Esophagus muscularis mucosa (tissue), 4 donors: ENCODE results near the gene FGF19. TPM values are rescaled to one million over a fixed set of nuclear protein-coding genes. Genes with fewer than 3 reads are reported as not detected.

Experiments
- DNase-seq: peaks from one replicate; pipeline ENCODE4 v3.0.0-alpha.2; 2017; ENCODE audit errors: extremely low spot score
- H3K27ac ChIP-seq, 4 donors: fragments of 200-600 bp; sonication (generic); replicated peaks in 1 of 4; 1 replicate in 3 of 4; 2 replicates in 1 of 4; pipeline ENCODE4 v1.5.1; 2016 to 2019; ENCODE audit warnings: mild to moderate bottlenecking in 1 of 4
- H3K27me3 ChIP-seq, 4 donors: fragments of 200-600 bp; sonication (generic); one replicate each; pipeline versions ENCODE4 v1.5.1 to v1.6.0; 2016 to 2019
- H3K36me3 ChIP-seq, 4 donors: fragments of 200-600 bp; sonication (generic); one replicate each; pipeline ENCODE4 v1.5.1; 2016 to 2019
- H3K4me1 ChIP-seq, 4 donors: fragments of 200-600 bp; sonication (generic); one replicate each; pipeline ENCODE4 v1.5.1; 2016 to 2019
- H3K4me3 ChIP-seq, 4 donors: fragments of 200-600 bp; sonication (generic); 1 replicate in 2 of 4; 2 replicates in 2 of 4; pipeline ENCODE4 v1.5.1; 2016 to 2019; ENCODE audit warnings: mild to moderate bottlenecking in 4 of 4, moderate library complexity in 1 of 4
- H3K9me3 ChIP-seq, 4 donors: fragments of 200-600 bp; sonication (generic); 1 replicate in 3 of 4; 2 replicates in 1 of 4; pipeline ENCODE4 v1.5.1; 2016 to 2019
- EP300 ChIP-seq: sonication (generic); formaldehyde crosslinking; IDR thresholded peaks from one replicate; pipeline ENCODE4 v1.6.1; 2017; ENCODE audit warnings: antibody characterized with exemption
- POLR2A ChIP-seq: fragments of 450-650 bp; IDR thresholded peaks from one replicate; pipeline ENCODE4 v1.6.1; 2017; ENCODE audit warnings: antibody characterized with exemption, moderate library complexity, mild to moderate bottlenecking, low read depth
- POLR2AphosphoS5 ChIP-seq, 2 donors: sonication (generic); formaldehyde crosslinking; IDR thresholded peaks; one replicate each; pipeline ENCODE4 v1.6.1; 2017; ENCODE audit warnings: antibody characterized with exemption in 2 of 2
- WGBS: methylation state at CpG from one replicate; pipeline ENCODE4 v1.1.5; 2018; 5-methylcytosine and 5-hydroxymethylcytosine counted together
- intact Hi-C: fragments of 100-400 bp; cut with DNase I; formaldehyde crosslinking; loops from one replicate; pipeline ENCODE4 v1.15.1; 2023
- total RNA-seq, 4 donors: library from RNA; depleted of rRNA; stranded (reverse); fragments of >200 nt; gene quantifications; one replicate each; pipeline versions ENCODE4 v1.1.0 to v1.2.1, GENCODE V29; 2016
- TF ChIP-seq, protein P1 (sequence below), 3 experiments: fragments of 200-600 bp in 2 of 3; fragments of 450-650 bp in 1 of 3; sonication (generic) in 2 of 3; IDR thresholded peaks; one replicate each; pipeline ENCODE4 v1.5.1; 2017 to 2019; ENCODE audit warnings: antibody characterized with exemption in 3 of 3, mild to moderate bottlenecking in 2 of 3, moderate library complexity in 1 of 3

The FGF19 gene
- total RNA-seq, 4 donors from 2014 or later: not detected

DNA sequence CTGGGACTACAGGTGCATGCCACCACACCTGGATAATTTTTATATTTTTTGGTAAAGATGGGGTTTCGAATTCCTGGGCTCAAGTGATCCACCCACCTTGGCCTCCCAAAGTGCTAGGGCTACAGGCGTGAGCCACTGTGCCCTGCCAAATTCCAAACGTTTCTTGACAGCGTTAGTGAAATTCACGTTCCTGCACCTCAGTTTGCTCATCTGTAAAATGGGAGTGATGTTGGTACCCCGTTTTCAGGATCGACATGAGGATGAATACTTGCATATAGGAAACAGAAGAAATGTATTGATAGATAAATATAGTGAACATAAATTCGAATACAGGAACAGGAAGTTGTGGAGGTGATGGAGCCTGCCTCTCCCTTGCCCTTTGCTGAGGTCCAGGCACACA, 18.5 kb downstream of the FGF19 start:
- H3K27ac ChIP-seq: no peak overlapping the region
- 62% methylated on average over 8 of the region's 8 CpGs for WGBS
- peaks cover 6 to 9% (median 8%) of the 10 kb centered on the region in 4 donors for H3K4me1 ChIP-seq
- H3K27me3 ChIP-seq: peaks cover 0 to 25% (median 0%) of the 10 kb centered on the region in 4 donors
- intact Hi-C loops: loop anchor here (2.0 to 10.0 kb wide), 3 partner anchors 202 to 507 kb away; no protein-coding TSS in a partner anchor
- H3K36me3 ChIP-seq: no peaks in the 10 kb centered on the region
- TF ChIP-seq POLR2A (no peak), EP300 (no peak), POLR2AphosphoS5 (IDR thresholded peaks at IDR 0.05) (no peak)
- TF ChIP-seq, protein P1, sequence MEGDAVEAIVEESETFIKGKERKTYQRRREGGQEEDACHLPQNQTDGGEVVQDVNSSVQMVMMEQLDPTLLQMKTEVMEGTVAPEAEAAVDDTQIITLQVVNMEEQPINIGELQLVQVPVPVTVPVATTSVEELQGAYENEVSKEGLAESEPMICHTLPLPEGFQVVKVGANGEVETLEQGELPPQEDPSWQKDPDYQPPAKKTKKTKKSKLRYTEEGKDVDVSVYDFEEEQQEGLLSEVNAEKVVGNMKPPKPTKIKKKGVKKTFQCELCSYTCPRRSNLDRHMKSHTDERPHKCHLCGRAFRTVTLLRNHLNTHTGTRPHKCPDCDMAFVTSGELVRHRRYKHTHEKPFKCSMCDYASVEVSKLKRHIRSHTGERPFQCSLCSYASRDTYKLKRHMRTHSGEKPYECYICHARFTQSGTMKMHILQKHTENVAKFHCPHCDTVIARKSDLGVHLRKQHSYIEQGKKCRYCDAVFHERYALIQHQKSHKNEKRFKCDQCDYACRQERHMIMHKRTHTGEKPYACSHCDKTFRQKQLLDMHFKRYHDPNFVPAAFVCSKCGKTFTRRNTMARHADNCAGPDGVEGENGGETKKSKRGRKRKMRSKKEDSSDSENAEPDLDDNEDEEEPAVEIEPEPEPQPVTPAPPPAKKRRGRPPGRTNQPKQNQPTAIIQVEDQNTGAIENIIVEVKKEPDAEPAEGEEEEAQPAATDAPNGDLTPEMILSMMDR (IDR thresholded peaks at IDR 0.05): no peak
- H3K4me3 ChIP-seq: no peak overlapping the region
- H3K9me3 ChIP-seq: no peaks in the 10 kb centered on the region
- DNase-seq: no peak

DNA sequence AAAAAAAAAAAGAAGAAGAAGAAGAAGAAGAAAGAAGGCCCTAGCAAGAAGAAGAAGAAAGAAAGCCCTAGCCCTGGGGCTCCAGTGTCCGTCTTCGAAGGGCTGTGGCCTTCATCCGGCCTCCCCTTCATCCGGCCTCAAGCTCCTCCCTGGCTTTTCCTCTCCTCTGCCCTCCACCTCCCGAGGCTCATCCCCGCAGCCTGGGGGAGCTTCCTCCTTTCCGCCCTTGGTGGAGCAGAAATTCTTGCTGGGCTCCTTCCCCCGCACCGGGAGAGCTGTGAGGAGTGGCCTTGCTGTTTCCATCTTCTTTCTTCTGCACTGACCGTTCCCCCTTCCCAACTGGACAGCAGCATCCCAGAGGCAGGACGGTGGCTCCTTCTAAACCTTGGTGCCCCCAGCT, 19.2 kb downstream of the FGF19 start:
- no peaks in the 10 kb centered on the region for H3K9me3 ChIP-seq
- peaks cover 0 to 22% (median 0%) of the 10 kb centered on the region in 4 donors for H3K27me3 ChIP-seq
- intact Hi-C loops: loop anchor here (2.0 to 10.0 kb wide), 3 partner anchors 203 to 508 kb away; no protein-coding TSS in a partner anchor
- 78% methylated on average over 10 of the region's 11 CpGs for WGBS
- TF ChIP-seq POLR2A (no peak), EP300 (no peak), POLR2AphosphoS5 (IDR thresholded peaks at IDR 0.05) (no peak)
- TF ChIP-seq, protein P1 (IDR thresholded peaks at IDR 0.05): no peak
- H3K27ac ChIP-seq: no peak overlapping the region
- no peaks in the 10 kb centered on the region for H3K36me3 ChIP-seq
- DNase-seq: no peak
- no peak overlapping the region for H3K4me3 ChIP-seq
- H3K4me1 ChIP-seq: peaks cover 6 to 9% (median 8%) of the 10 kb centered on the region in 4 donors

- H3K4me1 ChIP-seq: peaks cover 6 to 9% (median 8%) of the 10 kb centered on the region in 4 donors
- H3K36me3 ChIP-seq: no peaks in the 10 kb centered on the region
- peaks cover 0 to 22% (median 0%) of the 10 kb centered on the region in 4 donors for H3K27me3 ChIP-seq
- no peaks in the 10 kb centered on the region for H3K9me3 ChIP-seq
- no peak overlapping the region for H3K4me3 ChIP-seq
- intact Hi-C loops: loop anchor here (2.0 to 10.0 kb wide), 2 partner anchors 231 to 509 kb away; no protein-coding TSS in a partner anchor
- no peak overlapping the region for H3K27ac ChIP-seq
- WGBS: 76% methylated on average over 6 of the region's 9 CpGs
- TF ChIP-seq EP300: no peak
- TF ChIP-seq POLR2AphosphoS5 (IDR thresholded peaks at IDR 0.05): no peak
- TF ChIP-seq, protein P1 (IDR thresholded peaks at IDR 0.05): peak in 1 of 3 experiments; percentile 4
- no peak for TF ChIP-seq POLR2A
- DNase-seq: no peak
Measured at GRCh38 chr11:69683764-69684333, 20.0 kb downstream of the FGF19 start.

DNA sequence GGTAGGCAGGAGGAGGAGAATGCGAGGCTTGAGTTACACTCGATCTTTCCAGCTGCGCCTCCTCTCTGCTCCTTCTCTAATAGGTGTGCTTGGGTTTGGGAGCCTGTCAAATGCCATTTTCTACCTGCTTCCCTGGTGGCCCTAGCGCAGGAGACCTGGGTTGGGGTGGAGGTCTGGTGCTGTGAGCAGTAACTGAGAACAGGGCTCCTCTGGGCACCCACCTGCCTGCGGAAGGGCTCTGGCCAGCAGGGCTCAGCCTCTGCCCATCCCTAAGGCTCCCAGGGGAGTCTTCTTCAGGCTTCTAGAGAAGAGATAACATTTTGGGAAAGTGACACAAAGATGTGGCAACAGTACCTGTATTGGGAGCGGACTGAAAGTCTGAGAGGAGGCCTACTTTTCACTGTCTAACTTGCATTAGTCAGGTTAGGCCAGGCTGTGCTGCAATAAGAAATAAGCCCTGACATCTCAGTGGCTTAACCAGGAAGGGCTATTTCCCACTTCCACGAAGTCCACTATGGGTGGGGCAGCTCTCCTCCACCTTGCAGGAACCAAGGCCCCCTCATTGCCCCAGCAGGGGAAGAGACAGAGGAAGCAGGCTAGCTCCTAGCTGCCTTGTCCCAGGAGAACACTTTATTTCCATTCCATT, 21.0 kb downstream of the FGF19 start:
- 90% methylated on average over 7 of the region's 7 CpGs for WGBS

More for the DNA sequence above, 21.0 kb downstream of the FGF19 start:
- no peak for TF ChIP-seq POLR2AphosphoS5 (IDR thresholded peaks at IDR 0.05)
- TF ChIP-seq POLR2A: no peak
- TF ChIP-seq, protein P1 (IDR thresholded peaks at IDR 0.05): no peak
- no peak for TF ChIP-seq EP300
- Histone ChIP-seq H3K4me1 (peaks cover 6 to 9% (median 8%) of the 10 kb centered on the region in 4 donors), H3K27me3 (peaks cover 0 to 22% (median 0%) of the 10 kb centered on the region in 4 donors), H3K27ac (no peak overlapping the region), H3K9me3 (no peaks in the 10 kb centered on the region), H3K36me3 (no peaks in the 10 kb centered on the region), H3K4me3 (no peak overlapping the region)
- intact Hi-C loops: loop anchor here (10.0 kb wide), 1 partner anchor 232 kb away; no protein-coding TSS in a partner anchor
- DNase-seq: no peak
